Fibroblast of mammary gland (primary cell): Measurements from ENCODE around the gene COX7A2.

Experiments
- DNase-seq: peaks from one replicate; pipeline ENCODE4 v3.0.0-alpha.2; 2010; ENCODE audit warnings: low read depth
- H3K4me3 ChIP-seq: 2 replicates; pipeline ENCODE4 v1.5.1; 2011; ENCODE audit warnings: low read depth, mild to moderate bottlenecking, low read length, moderate library complexity; ENCODE audit not compliant: control insufficient read depth
- TF ChIP-seq, protein P1 (sequence below): conservative IDR thresholded peaks from 2 replicates; pipeline ENCODE4 v1.5.1; 2011; ENCODE audit warnings: low read depth, low read length, inconsistent platforms; ENCODE audit not compliant: control insufficient read depth, insufficient read depth

The COX7A2 gene

DNA sequence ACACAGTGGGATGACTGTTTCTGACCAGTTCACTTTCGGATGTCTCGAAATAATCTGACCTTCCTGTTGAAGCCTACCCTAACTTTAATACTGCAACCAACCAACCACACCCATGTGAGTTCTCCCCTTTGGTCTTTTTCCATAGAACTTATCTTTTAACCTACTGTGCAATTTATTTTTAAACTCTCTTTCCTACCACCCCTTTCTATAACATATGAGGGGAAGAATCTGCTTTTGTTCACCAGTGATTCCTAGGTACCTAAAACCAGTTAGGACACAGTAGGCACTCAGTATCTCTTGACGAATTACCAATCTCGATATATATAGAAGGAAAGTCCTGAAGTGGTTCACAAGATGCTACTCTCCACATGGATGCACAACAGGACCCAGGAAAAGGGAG, 7.0 kb downstream of the COX7A2 start:
- H3K4me3 ChIP-seq = no peak overlapping the region
- DNase-seq = no peak
- TF ChIP-seq, protein P1, sequence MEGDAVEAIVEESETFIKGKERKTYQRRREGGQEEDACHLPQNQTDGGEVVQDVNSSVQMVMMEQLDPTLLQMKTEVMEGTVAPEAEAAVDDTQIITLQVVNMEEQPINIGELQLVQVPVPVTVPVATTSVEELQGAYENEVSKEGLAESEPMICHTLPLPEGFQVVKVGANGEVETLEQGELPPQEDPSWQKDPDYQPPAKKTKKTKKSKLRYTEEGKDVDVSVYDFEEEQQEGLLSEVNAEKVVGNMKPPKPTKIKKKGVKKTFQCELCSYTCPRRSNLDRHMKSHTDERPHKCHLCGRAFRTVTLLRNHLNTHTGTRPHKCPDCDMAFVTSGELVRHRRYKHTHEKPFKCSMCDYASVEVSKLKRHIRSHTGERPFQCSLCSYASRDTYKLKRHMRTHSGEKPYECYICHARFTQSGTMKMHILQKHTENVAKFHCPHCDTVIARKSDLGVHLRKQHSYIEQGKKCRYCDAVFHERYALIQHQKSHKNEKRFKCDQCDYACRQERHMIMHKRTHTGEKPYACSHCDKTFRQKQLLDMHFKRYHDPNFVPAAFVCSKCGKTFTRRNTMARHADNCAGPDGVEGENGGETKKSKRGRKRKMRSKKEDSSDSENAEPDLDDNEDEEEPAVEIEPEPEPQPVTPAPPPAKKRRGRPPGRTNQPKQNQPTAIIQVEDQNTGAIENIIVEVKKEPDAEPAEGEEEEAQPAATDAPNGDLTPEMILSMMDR = no peak

DNA sequence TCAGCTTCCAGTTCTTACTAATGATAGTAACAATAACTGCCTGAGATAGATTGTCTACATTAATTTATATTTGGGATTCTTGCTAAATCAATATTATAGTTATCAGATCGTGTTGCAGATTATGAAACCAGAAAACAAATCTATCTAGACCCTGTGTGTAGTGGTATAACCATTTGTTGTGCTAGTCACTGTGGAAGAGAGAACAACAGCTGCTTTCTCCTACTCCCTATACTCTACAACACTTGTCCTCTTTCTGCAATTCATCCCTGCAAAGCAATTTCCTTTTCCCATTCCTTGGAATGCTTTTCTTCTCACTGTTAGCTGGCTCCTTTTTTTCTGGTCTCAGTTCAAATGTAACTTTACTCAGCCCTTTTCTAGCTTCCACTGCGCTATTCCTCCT, 8.3 kb downstream of the COX7A2 start:
- TF ChIP-seq, protein P1 = no peak
- H3K4me3 ChIP-seq = no peak overlapping the region
- DNase-seq = no peak

DNA sequence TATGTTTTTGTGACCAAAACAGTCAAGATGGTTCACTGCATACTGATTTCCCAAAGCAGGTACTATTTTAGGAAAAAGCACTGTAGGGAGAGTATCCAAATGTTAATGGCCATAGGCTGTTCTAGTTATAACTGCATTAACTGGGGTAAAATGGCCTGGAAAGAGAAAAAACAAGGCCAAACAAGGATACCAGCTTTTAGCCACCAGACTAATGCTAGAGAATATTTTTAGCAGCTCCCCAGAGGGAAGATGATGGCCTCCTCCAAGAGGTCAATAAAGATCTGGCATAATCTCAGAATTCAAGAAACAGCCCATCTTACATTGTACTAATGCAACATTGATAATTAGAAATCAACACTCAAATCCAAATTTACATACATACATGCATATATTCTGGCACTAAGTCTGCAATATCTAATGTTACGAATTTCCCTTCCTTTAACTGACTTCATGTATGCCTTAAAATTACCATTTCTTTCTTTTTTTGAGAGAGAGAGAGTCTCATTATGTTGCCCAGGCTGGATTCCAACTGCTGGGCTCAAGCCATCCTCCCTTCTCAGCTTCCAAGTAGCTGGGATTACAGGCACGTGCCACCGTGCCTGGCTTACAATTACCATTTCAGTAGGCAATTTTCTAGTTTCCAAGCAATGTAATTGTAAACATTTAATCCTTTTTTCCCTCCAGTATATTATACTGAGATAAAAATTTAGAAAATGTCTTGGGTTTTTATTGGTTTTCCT, 9.3 kb downstream of the COX7A2 start:
- no peak for DNase-seq
- TF ChIP-seq, protein P1 = no peak
- H3K4me3 ChIP-seq = no peak overlapping the region

DNA sequence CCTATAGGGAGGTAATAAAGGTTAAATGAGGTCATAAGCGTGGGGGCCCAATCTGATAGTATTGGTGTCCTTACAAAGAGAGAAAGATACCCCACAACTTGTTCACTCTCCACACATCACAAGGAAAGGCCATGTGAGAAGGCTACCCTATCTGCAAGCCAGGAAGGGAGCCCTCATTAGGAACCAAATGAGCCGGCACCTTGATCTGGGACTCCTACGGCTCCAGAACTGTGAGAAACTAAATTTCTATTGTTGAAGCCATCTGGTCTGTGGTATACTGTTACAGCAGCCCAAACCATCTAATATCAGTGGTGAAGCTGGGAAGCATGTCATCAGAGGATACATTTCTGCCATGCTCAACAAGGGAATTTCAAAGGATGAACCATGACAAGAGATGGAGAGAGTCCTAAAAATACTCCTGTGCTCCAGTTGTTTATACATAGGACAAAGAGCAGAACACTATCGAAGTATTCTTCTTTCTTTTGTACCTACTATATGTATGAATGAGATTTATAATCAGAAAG, 10.4 kb downstream of the COX7A2 start:
- TF ChIP-seq, protein P1 = no peak
- H3K4me3 ChIP-seq = no peak overlapping the region
- DNase-seq = no peak

DNA sequence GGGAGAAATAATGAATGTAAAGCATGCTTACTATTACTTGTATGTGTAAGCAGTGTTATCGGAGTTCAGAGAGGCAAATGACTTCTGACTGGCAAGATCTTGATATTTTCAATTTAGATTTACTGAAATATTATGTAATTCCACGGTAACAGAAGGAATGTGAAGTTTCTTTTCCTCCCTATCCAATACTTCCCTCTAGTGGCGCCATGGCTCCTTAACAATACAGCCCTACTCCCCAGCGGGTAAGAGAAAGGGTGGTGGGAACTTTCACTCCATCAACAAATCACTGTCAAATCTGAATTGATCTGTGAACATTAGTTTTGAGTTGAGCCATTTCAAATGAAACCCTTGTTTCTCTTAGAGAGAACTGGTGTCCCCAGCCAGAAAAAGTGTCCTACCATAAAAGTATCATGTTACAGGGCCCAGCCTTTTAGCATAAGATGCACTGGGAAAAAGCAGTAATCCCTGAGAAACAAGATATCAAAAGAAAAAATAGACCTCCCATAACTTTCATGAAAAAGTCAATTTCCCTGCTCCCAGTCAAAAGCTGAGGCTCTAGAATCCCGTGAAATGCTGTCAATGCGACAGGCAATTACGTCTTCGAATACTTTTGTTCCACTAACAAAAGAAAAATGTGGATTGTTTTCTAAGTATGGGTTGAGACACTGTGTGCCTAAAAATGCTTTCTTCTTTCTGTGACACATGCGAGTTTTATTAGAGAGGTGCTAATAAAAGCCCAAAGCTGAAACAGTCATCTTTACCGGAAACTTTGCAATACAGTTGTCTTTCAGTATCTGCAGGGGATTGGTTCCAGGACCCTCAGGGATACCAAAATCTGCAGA, 12.9 kb downstream of the COX7A2 start:
- TF ChIP-seq, protein P1 = peak; percentile 88
- peak; percentile 65 for DNase-seq

DNA sequence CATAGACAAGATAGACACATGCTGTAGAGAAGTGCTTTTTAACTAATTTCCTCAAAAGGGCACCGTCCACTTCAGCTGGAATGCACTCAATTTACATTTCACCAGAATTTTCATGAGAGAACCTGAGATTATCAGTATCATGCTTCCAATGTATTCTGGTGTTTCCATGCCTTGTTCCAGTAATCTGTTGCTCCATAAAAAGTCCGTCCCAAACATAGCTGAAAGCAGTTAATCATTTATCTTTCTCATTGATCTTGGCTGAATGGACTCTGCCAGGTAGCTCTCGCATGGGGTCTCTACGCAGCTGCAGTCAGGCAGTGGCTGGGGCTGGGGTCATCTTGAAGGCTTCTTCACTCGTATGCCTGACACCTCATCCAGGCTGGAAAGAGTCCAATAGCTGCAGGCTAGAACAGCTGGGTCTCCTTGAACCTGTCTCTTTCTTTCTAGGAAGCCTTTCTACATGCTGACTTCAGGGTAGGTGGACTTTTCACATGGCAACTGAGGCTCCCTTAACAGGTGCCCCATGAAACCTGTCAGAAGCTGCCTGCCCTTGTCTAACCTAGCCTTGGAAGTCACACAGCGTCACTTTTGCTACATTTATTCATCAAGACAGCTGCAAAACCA, 19.2 kb downstream of the COX7A2 start:
- no peak overlapping the region for H3K4me3 ChIP-seq
- TF ChIP-seq, protein P1 = no peak

More for the DNA sequence above, 12.9 kb downstream of the COX7A2 start:
- no peak overlapping the region for H3K4me3 ChIP-seq

More for the DNA sequence above, 19.2 kb downstream of the COX7A2 start:
- DNase-seq = no peak
